Amniotic stem cell (primary cell): Measurements from ENCODE around the gene PKP4.
A peak's percentile ranks its signal among the peaks of the same experiment; 100 is the strongest.
"Not testable (repeated sequence)": the region's sequence is repeated elsewhere in the genome, so short reads cannot be mapped to it uniquely, and the experiment has no call there.

Source experiments
- DNase-seq: peaks from one replicate; lab custom pipeline; 2025; lab: John Stamatoyannopoulos, UW

PKP4 gene

GRCh38 chr2:158456309-158457066 is at the start of gene PKP4, which contains the start of gene CCDC148:
PKP4 (plus strand) TSS chr2:158456952; CDS start chr2:158533185, 76,233 bp downstream.
CCDC148 (minus strand) TSS chr2:158456753; CDS start chr2:158456439, 314 bp downstream.
- peak; percentile 86 for DNase-seq

GRCh38 chr2:158407031-158407430 is 49.7 kb upstream of the PKP4 start:
- no peak for DNase-seq

- DNase-seq: no peak
These were observed 46.6 kb upstream of the PKP4 start for GRCh38 chr2:158410132-158410531.

GRCh38 chr2:158411748-158412147 is 45.0 kb upstream of the PKP4 start:
- DNase-seq: no peak

GRCh38 chr2:158412206-158412605 is 44.5 kb upstream of the PKP4 start:
- no peak for DNase-seq

- no peak for DNase-seq
These were observed 43.2 kb upstream of the PKP4 start for GRCh38 chr2:158413581-158413980.

GRCh38 chr2:158414538-158414937 is 42.2 kb upstream of the PKP4 start:
- peak; percentile 29 for DNase-seq

GRCh38 chr2:158432117-158432516 is 24.6 kb upstream of the PKP4 start:
- DNase-seq: no peak

- DNase-seq: not testable (repeated sequence)
These were observed 23.0 kb upstream of the PKP4 start for GRCh38 chr2:158433716-158434115.

GRCh38 chr2:158439062-158439461 is 17.7 kb upstream of the PKP4 start:
- not testable (repeated sequence) for DNase-seq

- no peak for DNase-seq
These were observed 13.1 kb upstream of the PKP4 start for GRCh38 chr2:158443606-158444005.

GRCh38 chr2:158457092-158457825 is 507 bp downstream of the PKP4 start:
- peak; percentile 50 for DNase-seq

- peak; percentile 13 for DNase-seq
These were observed 1.3 kb downstream of the PKP4 start for GRCh38 chr2:158457826-158458616.

- DNase-seq: no peak
These were observed 1.8 kb downstream of the PKP4 start for GRCh38 chr2:158458617-158458920.

- DNase-seq: no peak
These were observed 2.6 kb downstream of the PKP4 start for GRCh38 chr2:158459161-158460003.

GRCh38 chr2:158460632-158461297 is 4.0 kb downstream of the PKP4 start:
- no peak for DNase-seq

- DNase-seq: no peak
These were observed 6.8 kb downstream of the PKP4 start for GRCh38 chr2:158463496-158464095.

GRCh38 chr2:158464426-158465281 is 7.9 kb downstream of the PKP4 start:
- no peak for DNase-seq

GRCh38 chr2:158467248-158467647 is 10.5 kb downstream of the PKP4 start:
- DNase-seq: no peak

GRCh38 chr2:158472829-158473228 is 16.1 kb downstream of the PKP4 start:
- DNase-seq: not testable (repeated sequence)
